T47D (cell line): ENCODE measurements around the gene ZNF2.

Experiments
- DNase-seq, 2 experiments: peaks; one replicate each; pipeline versions ENCODE4 v3.0.0 to v3.0.0-alpha.2; 2011 to 2012; ENCODE audit warnings: low read depth in 1 of 2, low spot score in 1 of 2
- JUND ChIP-seq: IDR thresholded peaks from 2 replicates; pipeline ENCODE4 v1.6.1; 2012; ENCODE audit warnings: low read depth
- in situ Hi-C: cut with HindIII; loops from 2 replicates; pipeline ENCODE4 v1.10.0; 2016; ENCODE audit warnings: low sequenced_read_pairs, low pct_unique_long_range_greater_than_20kb

ZNF2 gene

GRCh38 chr2:95165371-95166064 lies at the start of gene ZNF2:
TSS of gene ZNF2 (plus strand) at chr2:95165809. CDS start at chr2:95176227, 10,418 bp downstream.
- TF ChIP-seq JUND = no peak
- in situ Hi-C loops = no loop called here
- peak; percentile 94 to 97 for DNase-seq

- no peak for DNase-seq
- TF ChIP-seq JUND = no peak
- in situ Hi-C loops = no loop called here
These were observed 44.6 kb upstream of the ZNF2 start for GRCh38 chr2:95121093-95121406.

- in situ Hi-C loops = no loop called here
- TF ChIP-seq JUND = no peak
- peak; percentile 69 to 75 for DNase-seq
These were observed 44.0 kb upstream of the ZNF2 start, which contains the start of gene MRPS5 for GRCh38 chr2:95121407-95122196. TSS of gene MRPS5 (minus strand) at chr2:95121808. CDS start at chr2:95121791, 17 bp downstream.

GRCh38 chr2:95122197-95122551 lies 43.4 kb upstream of the ZNF2 start:
- in situ Hi-C loops = no loop called here
- DNase-seq = no peak
- TF ChIP-seq JUND = no peak

- no peak for TF ChIP-seq JUND
- no peak for DNase-seq
- in situ Hi-C loops = no loop called here
These were observed 26.9 kb upstream of the ZNF2 start for GRCh38 chr2:95138702-95139101.

- TF ChIP-seq JUND = no peak
- in situ Hi-C loops = no loop called here
- DNase-seq = no peak
These were observed 21.8 kb upstream of the ZNF2 start for GRCh38 chr2:95143838-95144237.

- no peak for DNase-seq
- TF ChIP-seq JUND = no peak
- in situ Hi-C loops = no loop called here
These were observed 16.1 kb upstream of the ZNF2 start for GRCh38 chr2:95149397-95149984.

GRCh38 chr2:95158441-95158840 lies 7.2 kb upstream of the ZNF2 start:
- in situ Hi-C loops = no loop called here
- no peak for DNase-seq
- no peak for TF ChIP-seq JUND

GRCh38 chr2:95158891-95159619 lies 6.6 kb upstream of the ZNF2 start:
- DNase-seq = peak; percentile 21 to 34
- in situ Hi-C loops = no loop called here

GRCh38 chr2:95159690-95160449 lies 5.7 kb upstream of the ZNF2 start, which contains the start of gene ZNF514:
TSS of gene ZNF514 (minus strand) at chr2:95159848. CDS start at chr2:95153253, 6,595 bp downstream.
- in situ Hi-C loops = no loop called here
- peak; percentile 47 to 76 for DNase-seq
- TF ChIP-seq JUND = no peak

More at GRCh38 chr2:95158891-95159619, 6.6 kb upstream of the ZNF2 start:
- no peak for TF ChIP-seq JUND

- no peak for DNase-seq
- TF ChIP-seq JUND = no peak
- in situ Hi-C loops = no loop called here
These were observed 609 bp upstream of the ZNF2 start for GRCh38 chr2:95165030-95165370.
